Measurements from ENCODE around the gene GABRG3.

Gene GABRG3

DNA sequence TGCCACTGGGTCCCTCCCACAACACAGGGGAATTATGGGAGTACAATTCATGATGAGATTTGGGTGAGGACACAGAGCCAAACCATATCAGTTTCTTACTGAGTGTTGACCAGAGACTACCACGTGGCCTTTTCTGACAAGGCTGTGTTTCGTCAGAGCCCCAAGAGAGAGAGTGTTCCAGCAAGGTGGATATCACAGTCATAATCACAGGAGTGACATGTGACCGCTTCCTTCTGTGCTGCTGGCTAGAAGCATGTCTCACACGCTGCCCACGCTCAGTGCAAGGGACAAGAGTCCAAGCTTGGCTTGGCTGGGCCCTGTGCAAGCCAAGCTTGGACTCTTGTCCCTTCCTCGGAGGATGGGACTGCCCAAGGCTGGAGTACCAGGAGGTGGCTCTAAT lies 103.2 kb downstream of the GABRG3 start:
- H3K27ac ChIP-seq: no peak overlapping the region
- TF ChIP-seq, protein P1, sequence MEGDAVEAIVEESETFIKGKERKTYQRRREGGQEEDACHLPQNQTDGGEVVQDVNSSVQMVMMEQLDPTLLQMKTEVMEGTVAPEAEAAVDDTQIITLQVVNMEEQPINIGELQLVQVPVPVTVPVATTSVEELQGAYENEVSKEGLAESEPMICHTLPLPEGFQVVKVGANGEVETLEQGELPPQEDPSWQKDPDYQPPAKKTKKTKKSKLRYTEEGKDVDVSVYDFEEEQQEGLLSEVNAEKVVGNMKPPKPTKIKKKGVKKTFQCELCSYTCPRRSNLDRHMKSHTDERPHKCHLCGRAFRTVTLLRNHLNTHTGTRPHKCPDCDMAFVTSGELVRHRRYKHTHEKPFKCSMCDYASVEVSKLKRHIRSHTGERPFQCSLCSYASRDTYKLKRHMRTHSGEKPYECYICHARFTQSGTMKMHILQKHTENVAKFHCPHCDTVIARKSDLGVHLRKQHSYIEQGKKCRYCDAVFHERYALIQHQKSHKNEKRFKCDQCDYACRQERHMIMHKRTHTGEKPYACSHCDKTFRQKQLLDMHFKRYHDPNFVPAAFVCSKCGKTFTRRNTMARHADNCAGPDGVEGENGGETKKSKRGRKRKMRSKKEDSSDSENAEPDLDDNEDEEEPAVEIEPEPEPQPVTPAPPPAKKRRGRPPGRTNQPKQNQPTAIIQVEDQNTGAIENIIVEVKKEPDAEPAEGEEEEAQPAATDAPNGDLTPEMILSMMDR (conservative IDR thresholded peaks at IDR 0.05): no peak

DNA sequence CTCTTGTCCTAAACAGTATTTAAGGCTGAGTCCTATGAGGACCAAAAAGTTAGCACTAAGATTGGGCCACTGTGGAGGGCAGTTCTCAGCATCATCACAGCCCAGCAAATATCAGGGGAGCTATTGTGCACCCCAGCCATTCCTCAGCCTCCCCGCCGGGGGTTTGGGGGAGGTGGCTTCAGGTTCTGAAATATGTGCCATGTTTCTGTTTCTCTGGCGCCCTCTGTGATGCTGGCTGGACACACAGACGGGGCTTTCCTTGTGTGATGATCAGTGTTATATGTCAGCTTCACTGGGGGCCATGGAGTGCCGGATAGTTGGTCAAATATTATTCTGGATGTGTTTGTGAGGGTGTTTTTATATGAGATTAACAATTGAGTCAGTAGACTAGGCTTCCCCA lies 106.8 kb downstream of the GABRG3 start:
- TF ChIP-seq, protein P1 (conservative IDR thresholded peaks at IDR 0.05): no peak
- H3K27ac ChIP-seq: no peak overlapping the region

DNA sequence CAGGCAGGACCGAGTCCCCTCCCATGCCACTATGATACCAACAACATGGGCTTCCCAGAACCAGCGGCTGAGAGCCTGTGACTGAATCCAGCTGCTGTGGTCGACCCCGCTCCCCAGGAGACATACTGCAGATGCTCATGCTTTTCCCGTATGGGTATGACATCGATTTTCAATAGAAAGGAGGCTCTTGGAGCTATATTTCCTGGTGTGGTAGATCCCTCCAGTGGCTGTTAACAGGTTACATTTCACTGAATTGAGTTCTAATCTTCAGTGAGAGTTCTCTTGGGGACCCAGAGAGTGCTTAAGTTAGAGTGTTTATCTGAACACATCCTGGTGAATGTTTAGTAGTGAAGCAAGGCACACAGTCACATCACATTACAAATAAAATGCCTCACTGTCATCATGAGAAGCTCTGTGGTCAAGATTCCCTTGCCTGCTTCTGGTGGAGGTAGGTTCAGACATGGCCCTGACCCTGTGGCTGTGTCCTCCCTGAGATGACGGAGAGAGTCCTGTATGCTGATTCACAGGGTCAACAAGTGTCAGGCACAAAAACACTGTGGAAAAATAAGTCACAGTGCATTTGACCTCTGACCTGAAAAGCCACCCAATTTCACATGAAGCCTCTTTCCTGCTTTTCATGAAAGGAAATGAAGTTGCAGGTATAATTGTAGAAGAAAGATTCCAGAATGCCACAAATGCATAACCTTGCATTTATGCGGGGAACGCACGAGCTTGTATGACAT lies 110.9 kb downstream of the GABRG3 start:
- TF ChIP-seq, protein P1 (conservative IDR thresholded peaks at IDR 0.05): no peak
- no peak overlapping the region for H3K27ac ChIP-seq

DNA sequence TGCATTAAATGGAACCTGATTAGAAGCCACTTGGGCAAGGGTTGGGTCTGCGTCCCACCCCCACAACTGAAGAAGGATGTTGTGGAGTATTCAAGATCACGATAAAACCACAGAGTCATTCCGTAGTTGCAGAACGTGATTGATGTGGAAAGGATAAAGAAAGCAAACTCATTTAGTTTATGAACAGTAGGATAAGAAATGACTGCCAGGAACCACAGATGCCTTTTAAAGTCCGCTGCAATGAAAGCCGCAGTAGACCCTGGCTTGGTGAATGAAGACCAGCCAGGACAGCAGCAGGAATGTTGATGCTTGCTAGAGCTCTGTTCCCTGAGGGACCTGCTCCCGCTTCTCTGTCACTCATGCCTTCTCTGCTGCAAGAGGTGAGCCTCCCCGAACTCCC lies 111.5 kb downstream of the GABRG3 start:
- TF ChIP-seq, protein P1 (conservative IDR thresholded peaks at IDR 0.05): no peak
- no peak overlapping the region for H3K27ac ChIP-seq

DNA sequence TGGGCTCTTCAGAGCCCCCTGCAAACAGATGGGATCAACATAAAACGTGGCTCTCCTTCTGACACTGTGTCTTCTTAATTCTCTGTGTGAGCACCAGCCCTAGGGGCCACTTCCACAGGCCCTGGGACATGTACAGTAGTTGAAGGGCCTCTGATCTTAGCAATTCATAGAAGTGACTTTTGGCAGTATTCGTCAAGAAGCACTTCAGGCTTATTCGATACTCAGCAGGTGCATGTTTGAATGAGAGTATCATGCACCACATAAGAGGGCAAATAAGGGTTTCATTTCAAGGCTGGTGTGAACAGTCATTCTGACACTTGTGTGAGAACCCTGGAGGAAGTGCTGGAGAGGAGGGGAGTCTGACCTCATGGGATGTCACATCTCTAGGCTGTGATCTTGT lies 113.9 kb downstream of the GABRG3 start:
- TF ChIP-seq, protein P1 (conservative IDR thresholded peaks at IDR 0.05): no peak
- no peak overlapping the region for H3K27ac ChIP-seq

DNA sequence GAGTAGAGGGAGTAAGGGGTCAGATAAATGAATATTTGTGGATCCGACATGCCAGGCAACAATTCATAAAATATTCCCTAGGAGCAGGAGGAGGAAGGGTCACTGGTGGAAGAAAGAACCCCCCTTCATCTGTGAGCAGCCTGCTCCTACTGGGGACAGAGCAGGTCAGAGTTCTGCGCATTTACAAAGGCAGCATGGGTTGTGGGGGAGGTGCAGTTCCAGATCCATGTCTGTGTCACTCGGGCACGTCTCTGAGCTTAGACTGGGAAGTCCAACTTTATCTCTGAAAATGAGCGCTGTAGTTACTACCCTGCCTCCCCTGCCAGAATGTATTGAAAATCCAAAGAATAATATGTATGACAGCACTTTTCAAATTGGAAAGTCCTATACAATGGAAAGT lies 115.2 kb downstream of the GABRG3 start:
- TF ChIP-seq, protein P1 (conservative IDR thresholded peaks at IDR 0.05): no peak
- H3K27ac ChIP-seq: no peak overlapping the region

DNA sequence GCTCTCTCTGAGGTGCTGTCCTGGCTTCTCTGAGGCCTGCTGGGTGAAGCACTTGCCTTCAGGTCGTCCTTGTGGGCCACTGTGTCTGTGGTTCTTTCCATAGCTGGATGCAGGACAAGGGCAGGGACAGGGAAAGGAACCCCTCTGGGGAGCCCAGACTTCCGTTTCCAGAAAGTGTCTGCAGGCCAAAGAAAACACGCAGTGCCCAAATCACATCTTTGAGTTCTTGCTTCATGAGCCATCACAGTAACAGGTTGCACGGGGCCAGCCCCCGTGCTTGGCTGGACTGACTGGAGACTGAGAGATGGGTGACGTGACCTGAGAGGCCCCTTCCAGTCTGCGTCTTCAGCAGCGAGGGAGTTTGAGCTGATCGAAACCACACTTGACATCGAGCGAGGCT lies 115.8 kb downstream of the GABRG3 start:
- H3K27ac ChIP-seq: no peak overlapping the region
- TF ChIP-seq, protein P1 (conservative IDR thresholded peaks at IDR 0.05): no peak
